Activated CD4-positive, CD25-positive, alpha-beta regulatory T cell treated with anti-CD3 and anti-CD28 coated beads, Interleukin-2, amount 50 U/mL, for 16 hours (primary cell): ENCODE measurements around the gene UTF1.
"Not testable (repeated sequence)": the region's sequence is repeated elsewhere in the genome, so short reads cannot be mapped to it uniquely, and the experiment has no call there.

Experiments
- DNase-seq: peaks from one replicate; pipeline ENCODE4 v3.0.0-alpha.2; 2020; ENCODE audit warnings: low read depth, low spot score

The UTF1 gene

GRCh38 chr10:133209641-133210040 is 20.4 kb upstream of the UTF1 start:
- DNase-seq: no peak

- no peak for DNase-seq
Measured at GRCh38 chr10:133210398-133211140, 19.4 kb upstream of the UTF1 start.

- no peak for DNase-seq
Measured at GRCh38 chr10:133211141-133211830, 18.7 kb upstream of the UTF1 start.

- DNase-seq: no peak
Measured at GRCh38 chr10:133211959-133212852, 17.8 kb upstream of the UTF1 start.

- DNase-seq: no peak
Measured at GRCh38 chr10:133212853-133213494, 17.0 kb upstream of the UTF1 start.

- no peak for DNase-seq
Measured at GRCh38 chr10:133213641-133214467, 16.2 kb upstream of the UTF1 start.

GRCh38 chr10:133214468-133215410 is 15.3 kb upstream of the UTF1 start:
- no peak for DNase-seq

GRCh38 chr10:133215586-133215985 is 14.4 kb upstream of the UTF1 start:
- DNase-seq: no peak

GRCh38 chr10:133216776-133217175 is 13.2 kb upstream of the UTF1 start:
- no peak for DNase-seq

GRCh38 chr10:133217800-133218589 is 12.0 kb upstream of the UTF1 start:
- no peak for DNase-seq

GRCh38 chr10:133218891-133219290 is 11.1 kb upstream of the UTF1 start:
- DNase-seq: no peak

- no peak for DNase-seq
Measured at GRCh38 chr10:133219782-133220181, 10.2 kb upstream of the UTF1 start.

GRCh38 chr10:133221331-133221730 is 8.7 kb upstream of the UTF1 start:
- no peak for DNase-seq

- not testable (repeated sequence) for DNase-seq
Measured at GRCh38 chr10:133221756-133222155, 8.3 kb upstream of the UTF1 start.

GRCh38 chr10:133224076-133224475 is 5.9 kb upstream of the UTF1 start:
- DNase-seq: no peak

GRCh38 chr10:133224756-133225372 is 5.2 kb upstream of the UTF1 start:
- DNase-seq: no peak

GRCh38 chr10:133225707-133226191 is 4.3 kb upstream of the UTF1 start:
- DNase-seq: no peak

- DNase-seq: no peak
Measured at GRCh38 chr10:133226251-133226808, 3.7 kb upstream of the UTF1 start.
